ENCODE results near the gene NCK2. TPM values are rescaled to one million over a fixed set of nuclear protein-coding genes. Genes with fewer than 3 reads are reported as not detected.

Gene NCK2
- total and polyA plus RNA-seq, 2 of the 4 experiments (the other 2 are of a cell fraction): 15.8 to 22.2 TPM

DNA sequence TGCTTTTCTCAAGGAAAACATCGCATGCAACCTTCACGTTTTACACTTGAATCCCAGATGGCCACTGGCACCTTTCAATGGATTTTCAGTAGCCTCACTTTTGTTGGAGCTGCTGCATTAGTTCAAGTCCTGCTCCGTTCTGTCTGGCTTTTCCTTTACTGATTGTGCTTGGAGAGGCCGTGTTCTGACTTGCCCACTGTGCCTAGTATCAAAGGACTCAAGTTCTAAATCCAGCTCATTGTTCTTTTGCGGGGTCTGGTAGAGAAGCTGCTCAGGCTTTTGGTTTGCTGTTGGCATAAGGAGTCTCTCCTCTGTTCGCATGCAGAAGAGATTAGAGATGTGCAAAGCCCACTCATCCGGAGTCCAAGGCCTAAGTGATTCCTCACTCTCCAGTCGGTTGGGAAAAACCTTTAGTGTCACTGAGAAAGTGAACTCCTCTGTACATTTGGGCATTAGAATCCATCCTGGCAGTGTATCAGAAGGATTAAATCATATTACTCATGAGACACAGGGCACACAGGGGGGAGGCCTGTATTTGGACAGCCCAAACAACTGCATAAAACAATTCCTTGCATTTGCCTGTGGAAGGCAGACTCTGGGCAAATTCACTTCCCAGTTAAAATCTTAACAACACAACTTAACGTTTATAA is 69.7 kb downstream of the NCK2 start:
- H2BK120ac ChIP-seq (ENCODE audit: low read depth, low read length): no peak overlapping the region
- H2BK5ac ChIP-seq (ENCODE audit: low read depth, low read length, poor library complexity, severe bottlenecking): no peak overlapping the region
- 95% methylated on average over 3 of the region's 9 CpGs; no CpG with 5 or more reads in 1 of the 2 experiments for WGBS, 2 experiments (ENCODE audit: extremely low coverage in 2 of 2, insufficient read length in 1 of 2)
- H2AFZ ChIP-seq (replicated peaks; ENCODE audit: low read length, poor library complexity): no peak overlapping the region
- H3K4ac ChIP-seq (ENCODE audit: low read depth, low read length): no peak overlapping the region
- H3K9me3 ChIP-seq (ENCODE audit: control insufficient read depth, insufficient read depth, low read length): no peaks in the 10 kb centered on the region
- no peak overlapping the region for H3K4me2 ChIP-seq (ENCODE audit: low read depth, low read length)
- H3K36me3 ChIP-seq (ENCODE audit: control insufficient read depth, insufficient read depth, low read length): no peaks in the 10 kb centered on the region
- ChIA-PET CTCF (interaction anchor here (0.6 kb wide), 1 partner anchor 200 kb away, joined by 3 read pairs; no protein-coding TSS in a partner anchor), POLR2A (ENCODE audit: unreplicated experiment) (no interaction called here)
- H2AK9ac ChIP-seq (replicated peaks; ENCODE audit: low read depth, low read length, poor library complexity): no peak overlapping the region
- no peak overlapping the region for H4K5ac ChIP-seq (ENCODE audit: low read depth, low read length)
- H3K18ac ChIP-seq (ENCODE audit: low read depth, low read length): no peak overlapping the region
- H3K9ac ChIP-seq (ENCODE audit: low read depth, low read length): no peak overlapping the region
- DNase-seq: no peak
- TF ChIP-seq, protein P1, sequence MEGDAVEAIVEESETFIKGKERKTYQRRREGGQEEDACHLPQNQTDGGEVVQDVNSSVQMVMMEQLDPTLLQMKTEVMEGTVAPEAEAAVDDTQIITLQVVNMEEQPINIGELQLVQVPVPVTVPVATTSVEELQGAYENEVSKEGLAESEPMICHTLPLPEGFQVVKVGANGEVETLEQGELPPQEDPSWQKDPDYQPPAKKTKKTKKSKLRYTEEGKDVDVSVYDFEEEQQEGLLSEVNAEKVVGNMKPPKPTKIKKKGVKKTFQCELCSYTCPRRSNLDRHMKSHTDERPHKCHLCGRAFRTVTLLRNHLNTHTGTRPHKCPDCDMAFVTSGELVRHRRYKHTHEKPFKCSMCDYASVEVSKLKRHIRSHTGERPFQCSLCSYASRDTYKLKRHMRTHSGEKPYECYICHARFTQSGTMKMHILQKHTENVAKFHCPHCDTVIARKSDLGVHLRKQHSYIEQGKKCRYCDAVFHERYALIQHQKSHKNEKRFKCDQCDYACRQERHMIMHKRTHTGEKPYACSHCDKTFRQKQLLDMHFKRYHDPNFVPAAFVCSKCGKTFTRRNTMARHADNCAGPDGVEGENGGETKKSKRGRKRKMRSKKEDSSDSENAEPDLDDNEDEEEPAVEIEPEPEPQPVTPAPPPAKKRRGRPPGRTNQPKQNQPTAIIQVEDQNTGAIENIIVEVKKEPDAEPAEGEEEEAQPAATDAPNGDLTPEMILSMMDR (conservative IDR thresholded peaks at IDR 0.05; ENCODE audit: low read depth, low read length): no peak
- TF ChIP-seq MAFK (IDR thresholded peaks at IDR 0.05; ENCODE audit: low read depth, low read length) (no peak), SMC3 (IDR thresholded peaks at IDR 0.05; ENCODE audit: low read depth, low read length) (no peak), CEBPB (IDR thresholded peaks at IDR 0.05; ENCODE audit: low read depth, low read length) (no peak), RFX5 (IDR thresholded peaks at IDR 0.05; ENCODE audit: low read depth, low read length) (no peak), RCOR1 (IDR thresholded peaks at IDR 0.05; ENCODE audit: insufficient replicate concordance, low read length) (no peak), NFE2L2 (IDR thresholded peaks at IDR 0.05; ENCODE audit: low read depth, low read length) (no peak), BHLHE40 (IDR thresholded peaks at IDR 0.05; ENCODE audit: low read depth, low read length) (no peak), FOS (IDR thresholded peaks at IDR 0.05; ENCODE audit: low read depth, low read length) (no peak), MAZ (IDR thresholded peaks at IDR 0.05; ENCODE audit: borderline replicate concordance, low read depth, low read length) (no peak), CHD1 (IDR thresholded peaks at IDR 0.05; ENCODE audit: low read depth, low read length) (no peak), MXI1 (IDR thresholded peaks at IDR 0.05; ENCODE audit: borderline replicate concordance, low read depth, low read length) (no peak), RAD21 (IDR thresholded peaks at IDR 0.05; ENCODE audit: low read length) (no peak)
- TF ChIP-seq, protein P2, sequence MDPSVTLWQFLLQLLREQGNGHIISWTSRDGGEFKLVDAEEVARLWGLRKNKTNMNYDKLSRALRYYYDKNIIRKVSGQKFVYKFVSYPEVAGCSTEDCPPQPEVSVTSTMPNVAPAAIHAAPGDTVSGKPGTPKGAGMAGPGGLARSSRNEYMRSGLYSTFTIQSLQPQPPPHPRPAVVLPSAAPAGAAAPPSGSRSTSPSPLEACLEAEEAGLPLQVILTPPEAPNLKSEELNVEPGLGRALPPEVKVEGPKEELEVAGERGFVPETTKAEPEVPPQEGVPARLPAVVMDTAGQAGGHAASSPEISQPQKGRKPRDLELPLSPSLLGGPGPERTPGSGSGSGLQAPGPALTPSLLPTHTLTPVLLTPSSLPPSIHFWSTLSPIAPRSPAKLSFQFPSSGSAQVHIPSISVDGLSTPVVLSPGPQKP (IDR thresholded peaks at IDR 0.05; ENCODE audit: borderline replicate concordance, low read depth, low read length): no peak
- TF ChIP-seq, protein P3, sequence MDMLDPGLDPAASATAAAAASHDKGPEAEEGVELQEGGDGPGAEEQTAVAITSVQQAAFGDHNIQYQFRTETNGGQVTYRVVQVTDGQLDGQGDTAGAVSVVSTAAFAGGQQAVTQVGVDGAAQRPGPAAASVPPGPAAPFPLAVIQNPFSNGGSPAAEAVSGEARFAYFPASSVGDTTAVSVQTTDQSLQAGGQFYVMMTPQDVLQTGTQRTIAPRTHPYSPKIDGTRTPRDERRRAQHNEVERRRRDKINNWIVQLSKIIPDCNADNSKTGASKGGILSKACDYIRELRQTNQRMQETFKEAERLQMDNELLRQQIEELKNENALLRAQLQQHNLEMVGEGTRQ (IDR thresholded peaks at IDR 0.05; ENCODE audit: low read depth, low read length): no peak
- H3K4me3 ChIP-seq (ENCODE audit: insufficient read depth, low read depth, low read length): no peak overlapping the region
- dilution Hi-C loops (cut with HindIII; ENCODE audit: low sequenced_read_pairs, unreplicated experiment) (no loop called here), intact Hi-C loops (cut with micrococcal nuclease) (no loop called here), in situ Hi-C loops (cut with MboI; ENCODE audit: low sequenced_read_pairs) (no loop called here)
- no peak overlapping the region for H2AK5ac ChIP-seq (ENCODE audit: low read depth, low read length)
- H3K56ac ChIP-seq (ENCODE audit: extremely low read depth, insufficient read depth, low read length): no peak overlapping the region
- no peak overlapping the region for H4K8ac ChIP-seq (ENCODE audit: low read depth in 2 of 2, low read length in 2 of 2)
- no peak overlapping the region for H3K27ac ChIP-seq (ENCODE audit: insufficient read depth, low read length)
- no peak overlapping the region for H2BK15ac ChIP-seq (ENCODE audit: low read depth, low read length)
- no TSS peak for BruUV-seq (replicated peaks)
- peaks cover 15% of the 10 kb centered on the region; the same call in 1 of the 2 replicates for H3K9me1 ChIP-seq (ENCODE audit: insufficient read depth, low read length)
- no peak for ATAC-seq (ENCODE audit: low read depth)
- H3K14ac ChIP-seq (replicated peaks; ENCODE audit: low read depth, low read length): no peak overlapping the region
- no peaks in the 10 kb centered on the region; the same call in 1 of the 2 replicates for H3K27me3 ChIP-seq (ENCODE audit: control insufficient read depth, insufficient read depth, low read length)
- H3K4me1 ChIP-seq (ENCODE audit: control insufficient read depth, insufficient read depth, low read length): peaks cover 11% of the 10 kb centered on the region; the same call in 1 of the 2 replicates
- H3K79me1 ChIP-seq (ENCODE audit: low read depth in 1 of 2, low read length in 2 of 2): peaks cover 39 to 58% of the 10 kb centered on the region in 2 experiments
- no peak overlapping the region for H4K91ac ChIP-seq (ENCODE audit: insufficient read depth, low read depth, low read length)
- H2BK20ac ChIP-seq (ENCODE audit: low read depth, low read length): no peak overlapping the region
- H4K20me1 ChIP-seq (ENCODE audit: insufficient read depth, low read length): peaks cover 60% of the 10 kb centered on the region
- no peak overlapping the region for H3K23ac ChIP-seq (ENCODE audit: low read depth, low read length)

All from IMR-90 (cell line).